Activated CD8-positive, alpha-beta memory T cell treated with anti-CD3 and anti-CD28 coated beads for 48 hours (primary cell): ENCODE results near the gene SELPLG.
"Not testable (repeated sequence)": the region's sequence is repeated elsewhere in the genome, so short reads cannot be mapped to it uniquely, and the experiment has no call there.

Source experiments
- DNase-seq, 3 experiments: peaks; one replicate each; pipeline ENCODE4 v3.0.0-alpha.2; 2020; ENCODE audit warnings: low read depth in 2 of 3, low spot score in 2 of 3

The SELPLG gene

DNA sequence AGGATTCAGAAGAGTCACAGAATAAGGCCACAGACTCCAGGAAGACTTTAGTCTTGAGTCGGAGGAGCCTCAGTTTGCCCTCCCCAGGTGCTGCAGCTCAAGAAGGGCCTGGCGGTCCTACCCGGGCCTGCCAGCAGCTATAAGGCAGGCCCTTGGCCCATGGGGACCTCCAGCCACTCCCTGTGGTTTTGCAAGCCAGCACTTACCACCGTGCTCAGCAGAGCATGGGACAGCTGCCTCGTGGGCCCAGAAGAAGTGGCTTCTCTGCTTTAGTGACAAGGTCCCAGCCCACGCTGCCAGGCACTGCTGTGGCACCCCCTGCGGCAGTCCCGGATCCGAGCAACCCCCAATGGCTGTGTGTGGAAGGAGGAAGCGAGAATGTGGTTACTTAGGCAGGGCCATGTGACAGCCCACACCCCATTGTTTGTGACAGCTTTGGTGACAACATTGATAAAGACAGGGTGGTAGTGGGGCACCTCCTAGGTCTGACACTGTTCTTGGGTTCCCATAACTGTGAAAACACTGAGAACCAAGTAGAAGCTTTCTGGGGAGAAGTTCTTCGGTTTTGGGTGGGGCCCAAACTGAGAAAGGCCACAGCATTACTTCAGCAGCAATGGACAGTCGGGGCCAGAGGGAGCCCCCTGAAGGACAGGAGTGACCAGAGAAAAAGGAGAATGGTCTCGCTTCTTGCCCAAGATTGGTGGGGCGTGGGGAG is at the start of gene SELPLG:
Gene SELPLG, minus strand, starts transcription at position 361 of the 715 bp plus-strand sequence. CDS start 9,587 bp downstream, outside the sequence.
- DNase-seq = peak in 1 of 3 experiments; percentile 61

DNA sequence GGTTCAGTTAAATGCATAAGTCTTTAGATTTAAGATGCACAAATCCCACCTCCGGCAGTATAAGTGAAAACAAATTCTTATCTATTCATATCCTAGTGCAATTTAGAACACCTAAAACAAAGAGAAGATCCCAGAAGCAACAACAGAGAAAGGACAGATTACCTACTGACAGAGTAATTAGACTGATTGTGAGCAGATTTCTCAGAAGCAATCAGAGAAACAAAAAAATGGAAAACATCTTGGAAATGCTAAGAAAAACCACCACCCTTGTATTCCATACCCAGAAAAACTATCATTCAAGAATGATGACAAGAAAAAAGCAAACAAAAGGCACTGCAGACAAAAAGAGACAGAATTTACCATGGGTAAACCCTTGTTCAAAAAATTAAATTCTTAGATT is 47.6 kb upstream of the SELPLG start:
- DNase-seq = no peak

DNA sequence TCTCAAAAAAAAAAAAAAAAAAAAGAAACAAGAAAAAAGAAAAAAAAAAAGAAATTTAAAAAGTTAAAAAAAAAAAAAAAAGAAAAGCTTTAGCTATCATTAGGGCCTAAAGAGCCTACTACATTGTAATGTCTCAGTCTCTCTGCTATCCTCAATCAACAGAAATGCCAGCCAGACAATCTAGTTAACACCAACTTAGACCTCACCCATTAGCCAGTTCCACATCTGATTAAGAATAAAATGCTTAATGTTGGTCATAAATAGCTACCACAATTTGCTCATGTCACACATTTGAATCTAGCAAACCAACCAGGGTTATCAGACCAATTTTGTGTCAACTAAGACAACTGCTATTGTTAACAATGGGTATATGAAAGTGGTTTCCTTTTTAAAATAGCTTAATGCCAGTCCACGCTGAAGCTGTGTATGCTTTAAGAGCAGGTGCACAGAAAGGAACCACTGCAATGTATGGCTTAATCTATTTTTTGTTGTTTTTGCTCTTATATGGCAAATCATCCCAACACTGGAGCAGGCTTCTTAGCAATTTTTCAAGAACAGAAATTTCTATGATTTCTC is 45.5 kb upstream of the SELPLG start:
- DNase-seq = no peak

- DNase-seq = no peak
Observed at GRCh38 chr12:108678104-108678730, 44.5 kb upstream of the SELPLG start.

DNA sequence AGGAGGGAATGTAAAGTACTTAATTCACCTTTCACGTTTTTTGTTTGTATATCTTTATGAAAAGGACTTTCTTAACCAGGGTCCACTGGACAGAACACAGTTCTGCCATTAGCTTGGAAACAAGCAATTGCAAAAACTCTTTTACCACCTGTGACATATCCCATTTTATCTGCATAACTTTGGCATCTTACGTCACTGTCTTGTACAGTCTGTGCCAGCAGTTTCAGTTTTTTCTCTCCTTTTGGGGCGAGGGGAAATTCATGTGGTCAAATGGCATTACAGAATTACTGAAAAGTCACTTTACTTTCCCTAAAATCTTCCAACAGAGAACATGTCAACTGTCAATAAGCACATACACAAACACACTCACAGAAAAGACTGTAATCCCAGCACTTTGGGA is 43.7 kb upstream of the SELPLG start:
- DNase-seq = no peak

GRCh38 chr12:108676707-108677106 is 43.0 kb upstream of the SELPLG start:
- no peak for DNase-seq

- no peak for DNase-seq
Observed at GRCh38 chr12:108675792-108676191, 42.1 kb upstream of the SELPLG start.

DNA sequence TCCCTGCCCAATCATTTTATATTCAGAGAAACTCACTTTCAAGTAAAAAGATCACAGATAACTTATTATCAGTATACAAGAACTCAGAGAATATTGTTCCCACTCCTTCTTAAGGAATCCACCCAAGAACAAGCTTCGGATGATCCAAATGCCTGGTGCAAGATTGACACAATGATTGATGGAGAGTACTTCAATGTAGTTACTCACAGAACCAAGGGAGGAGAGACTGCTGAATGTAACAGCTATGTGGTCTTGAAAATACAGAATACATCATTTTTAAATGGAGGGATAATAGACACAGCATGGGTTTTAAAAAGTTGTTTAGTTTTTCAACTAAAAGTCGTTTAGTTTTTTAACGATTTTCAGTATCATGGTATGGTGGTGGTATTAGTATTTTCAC is 38.4 kb upstream of the SELPLG start:
- no peak for DNase-seq

DNA sequence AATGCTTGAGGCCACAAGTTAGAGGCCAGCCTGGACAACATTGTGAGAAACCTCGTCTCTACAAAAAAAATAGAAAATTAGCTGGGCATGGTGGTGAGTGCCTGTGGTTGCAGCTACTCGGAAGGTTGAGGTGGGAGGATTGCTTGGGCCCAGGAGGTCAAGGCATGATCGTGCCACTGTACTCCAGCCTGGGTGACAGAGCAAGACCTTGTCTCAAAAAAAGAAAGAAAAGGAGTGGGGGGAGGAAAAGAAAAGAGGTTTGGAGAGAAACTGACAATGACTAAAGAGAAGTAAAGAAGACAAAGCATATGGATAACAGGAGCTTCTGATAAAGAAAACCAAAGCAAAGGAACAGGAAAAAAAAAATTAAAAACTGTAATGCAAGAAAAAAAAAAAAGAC is 37.4 kb upstream of the SELPLG start:
- no peak for DNase-seq

DNA sequence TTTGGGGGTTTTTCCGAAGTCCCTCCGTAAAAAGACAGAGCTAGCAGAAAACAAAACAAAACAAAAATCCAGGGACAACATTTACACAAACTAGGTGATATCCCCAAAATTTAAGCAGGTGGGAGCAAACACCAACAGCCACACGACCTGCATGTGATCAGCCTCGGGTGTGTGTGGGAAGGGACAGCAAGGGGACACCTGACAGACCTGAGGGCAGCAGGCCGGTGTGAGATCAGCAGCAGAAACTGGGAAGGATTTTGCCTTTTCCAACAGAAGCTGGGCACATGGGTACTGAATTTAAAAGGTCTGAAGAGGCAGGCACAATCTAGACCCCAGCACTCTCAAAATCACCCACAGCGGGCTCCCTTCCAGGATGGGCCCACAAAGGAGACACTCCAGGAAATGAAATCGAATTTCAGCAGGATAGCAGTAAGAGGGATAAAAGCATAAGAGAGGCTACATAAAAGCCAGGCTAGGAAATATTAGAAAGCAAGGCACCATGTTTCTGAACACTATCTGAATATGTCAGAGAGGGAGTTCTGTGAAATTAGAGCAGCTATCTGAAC is 36.5 kb upstream of the SELPLG start:
- no peak for DNase-seq

- no peak for DNase-seq
Observed at GRCh38 chr12:108668542-108668941, 34.8 kb upstream of the SELPLG start.

DNA sequence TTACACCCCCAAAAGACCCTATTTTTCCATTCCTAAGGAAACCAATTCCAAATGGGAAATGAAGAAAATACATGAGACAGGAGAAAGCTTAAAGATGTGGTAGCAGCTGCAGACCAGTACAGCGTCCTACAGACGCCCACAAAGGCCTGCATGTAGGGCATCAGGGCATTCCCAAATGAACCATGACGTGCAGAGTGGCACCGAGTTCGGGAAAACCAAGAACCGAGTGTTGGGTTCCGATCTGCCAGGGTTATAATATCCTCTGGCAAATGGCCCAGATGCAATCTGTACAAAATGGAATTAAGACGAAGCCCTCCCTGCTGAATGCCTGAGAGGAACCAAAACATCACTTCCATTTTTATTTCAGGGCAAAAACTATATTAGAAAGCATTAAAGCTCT is 34.4 kb upstream of the SELPLG start:
- no peak for DNase-seq

- DNase-seq = no peak
Observed at GRCh38 chr12:108667349-108667748, 33.7 kb upstream of the SELPLG start.

- DNase-seq = no peak
Observed at GRCh38 chr12:108666401-108666881, 32.7 kb upstream of the SELPLG start.

GRCh38 chr12:108665608-108666202 is 32.0 kb upstream of the SELPLG start:
- DNase-seq = no peak

DNA sequence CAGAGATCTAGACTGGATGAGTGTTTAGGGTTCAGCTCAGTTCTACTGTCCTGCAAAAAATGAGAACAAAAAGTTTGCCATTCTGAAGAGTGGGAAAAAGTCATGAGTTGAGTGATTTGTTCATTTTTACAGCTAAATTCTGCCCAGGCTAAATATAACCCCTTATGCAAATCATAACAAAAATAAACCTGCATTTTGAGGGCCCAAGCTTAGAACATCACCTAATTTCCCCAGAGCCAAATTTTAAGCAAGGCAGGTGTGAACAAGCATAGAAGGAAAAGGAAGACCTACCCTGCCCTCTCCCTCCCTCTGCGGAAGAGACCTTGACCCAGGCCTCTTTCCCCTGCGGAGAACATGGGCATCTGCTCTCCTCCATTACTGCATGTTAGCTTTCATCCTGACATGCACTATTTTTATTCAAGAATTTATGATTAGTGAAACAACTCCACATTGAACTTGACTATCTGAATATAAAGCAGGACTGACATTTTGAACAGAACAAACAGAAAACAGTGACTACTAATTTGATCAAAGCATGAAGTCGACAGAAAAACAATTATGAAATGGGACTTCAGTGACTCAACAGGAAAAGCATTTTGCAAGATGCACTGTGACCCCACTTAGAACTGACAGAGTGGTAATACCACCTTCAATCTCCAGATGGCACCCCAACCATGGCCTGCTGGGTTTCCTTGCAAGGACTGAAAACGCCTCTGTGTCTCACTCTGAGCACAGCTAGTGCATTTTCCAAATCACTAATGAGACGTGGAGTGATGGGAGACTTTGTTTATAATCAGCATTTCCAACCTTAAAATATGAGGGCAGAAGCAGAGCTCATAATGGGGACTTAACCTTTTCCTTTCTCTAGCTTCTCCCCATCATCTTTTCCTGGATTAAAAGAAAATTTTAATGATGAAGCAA is 30.9 kb upstream of the SELPLG start:
- peak; percentile 44 to 61 (median 54) for DNase-seq

- no peak for DNase-seq
Observed at GRCh38 chr12:108663324-108664015, 29.8 kb upstream of the SELPLG start.

DNA sequence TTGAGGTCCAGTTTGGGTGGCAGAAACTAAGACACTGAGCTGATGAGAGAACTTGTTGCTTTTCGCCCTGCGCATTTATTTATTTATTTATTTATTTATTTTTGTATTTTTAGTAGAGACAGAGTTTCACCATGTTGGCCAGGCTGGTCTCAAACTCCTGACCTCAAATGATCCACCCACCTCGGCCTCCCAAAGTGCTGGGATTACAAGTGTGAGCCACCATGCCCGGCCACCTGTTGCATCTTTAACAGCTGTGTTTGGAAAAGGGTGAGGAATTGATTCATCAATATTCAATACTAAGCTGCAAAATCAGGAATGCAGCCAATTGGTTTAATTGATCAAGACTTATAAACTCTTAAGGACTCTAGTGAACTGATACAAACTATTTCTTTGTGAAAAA is 24.4 kb upstream of the SELPLG start:
- DNase-seq = not testable (repeated sequence)

- no peak for DNase-seq
Observed at GRCh38 chr12:108657130-108657745, 23.5 kb upstream of the SELPLG start.
